ENCODE measurements around the gene SNUPN. TPM values are rescaled to one million over a fixed set of nuclear protein-coding genes. Genes with fewer than 3 reads are reported as not detected.

Gene SNUPN
- total and polyA plus RNA-seq, 10 of the 15 experiments (the other 5 are each of a cell fraction or from before 2014, with no cell fraction given) = 19.0 to 50.3 (median 32.5) TPM

- BruUV-seq (replicated peaks) = no TSS peak
- Histone ChIP-seq H2AFZ (ENCODE audit: control insufficient read depth, low read depth, low read length) (no peak overlapping the region), H3K27me3 (replicated peaks in 1 of 2; ENCODE audit: control insufficient read depth in 2 of 2, insufficient read depth in 2 of 2, low read length in 1 of 2) (no peaks in the 10 kb centered on the region), H3K9me3 (replicated peaks; ENCODE audit: control insufficient read depth, insufficient read depth, low read length) (no peaks in the 10 kb centered on the region), H3K9ac (ENCODE audit: control insufficient read depth, insufficient read depth, low read length) (no peak overlapping the region), H3K27ac (ENCODE audit: control insufficient read depth, insufficient read depth) (no peak overlapping the region), H3K4me1 (ENCODE audit: control insufficient read depth, insufficient read depth, low read length) (no peaks in the 10 kb centered on the region), H3K4me3 (no peak overlapping the region), H3K79me2 (ENCODE audit: control insufficient read depth, insufficient read depth, low read length) (no peaks in the 10 kb centered on the region), H3K4me2 (ENCODE audit: control insufficient read depth, insufficient read depth) (no peak overlapping the region), H4K20me1 (ENCODE audit: control insufficient read depth, insufficient read depth) (no peaks in the 10 kb centered on the region), H3K36me3 (ENCODE audit: control insufficient read depth in 2 of 2, insufficient read depth in 2 of 2, low read length in 1 of 2) (peaks cover 4 to 22% of the 10 kb centered on the region in 2 experiments; a peak in 3 of 4 replicates)
- ChIA-PET POLR2A (interaction anchor here (0.5 kb wide), 1 partner anchor 20 kb away, joined by 3 read pairs; no protein-coding TSS in a partner anchor), RAD21 (ENCODE audit: unreplicated experiment) (interaction anchor here (1.4 kb wide), 1 partner anchor 43 kb away, joined by 3 read pairs; the partner anchor contains the start of gene IMP3), SMC1A (ENCODE audit: uncharacterized antibody, unreplicated experiment) (interaction anchor here (1.1 to 1.2 kb wide), 2 partner anchors 43 to 143 kb away, joined by 3 to 4 read pairs; partner anchors contain the start of gene IMP3), CTCF (interaction anchor here (1.1 to 1.5 kb wide), 3 partner anchors 24 to 229 kb away, joined by 3 to 6 read pairs (median 5); no protein-coding TSS in a partner anchor)
- DNase-seq (ENCODE audit: low read depth, low spot score) (no peak), ATAC-seq (no peak), FAIRE-seq (no peak)
- whole genome bisulfite sequencing (ENCODE audit: insufficient coverage, insufficient replicate concordance, low lambda C conversion rate, missing lambda C conversion rate) = 97% methylated on average over 3 of the region's 3 CpGs
- in situ Hi-C loops (cut with MboI) (no loop called here), intact Hi-C loops (cut with micrococcal nuclease; ENCODE audit: unreplicated experiment) (no loop called here)
- TF ChIP-seq SUZ12 (IDR thresholded peaks at IDR 0.05; ENCODE audit: unreplicated experiment) = no peak
- TF ChIP-seq ZZZ3 (IDR thresholded peaks at IDR 0.05; ENCODE audit: control insufficient read depth, insufficient read length, low read depth) = no peak
- no peak for TF ChIP-seq SIN3A (IDR thresholded peaks at IDR 0.05; ENCODE audit: low read depth, low read length)
- TF ChIP-seq CHD4 (IDR thresholded peaks at IDR 0.05) = no peak
- no peak for TF ChIP-seq CBX5 (IDR thresholded peaks at IDR 0.05; ENCODE audit: low read depth)
- TF ChIP-seq PKNOX1 (IDR thresholded peaks at IDR 0.05) = no peak
- TF ChIP-seq E4F1 (IDR thresholded peaks at IDR 0.05; ENCODE audit: borderline replicate concordance, partially characterized antibody) = no peak
- TF ChIP-seq RELA (IDR thresholded peaks at IDR 0.05; ENCODE audit: borderline replicate concordance, partially characterized antibody) = no peak
- TF ChIP-seq SIX5 (IDR thresholded peaks at IDR 0.05; ENCODE audit: low read depth, low read length, severe bottlenecking) = no peak
- TF ChIP-seq CHD1 (IDR thresholded peaks at IDR 0.05; ENCODE audit: low read depth, low read length) = no peak
- TF ChIP-seq STAT1 (conservative IDR thresholded peaks at IDR 0.05) = no peak
Observed at GRCh38 chr15:75596703-75597345, 28.7 kb downstream of the SNUPN start.
